HepG2 (cell line): Measurements from ENCODE around the gene DZANK1. TPM values are rescaled to one million over a fixed set of nuclear protein-coding genes. Genes with fewer than 3 reads are reported as not detected.

Source experiments
- BCL6 ChIP-seq: IDR thresholded peaks from 2 replicates; pipeline ENCODE4 v1.6.1; 2016; ENCODE audit warnings: missing genetic modification reagents, missing compliant biosample characterization
- HNF4G ChIP-seq, 2 experiments: sonication (generic) in 1 of 2; formaldehyde crosslinking in 1 of 2; IDR thresholded peaks; 2 replicates each; pipeline versions ENCODE4 v1.4.0 to v1.6.1; 2011 to 2020; ENCODE audit warnings: borderline replicate concordance in 2 of 2, low read depth in 2 of 2, mild to moderate bottlenecking in 2 of 2, low read length in 1 of 2, missing genetic modification reagents in 1 of 2, moderate library complexity in 1 of 2
- MYC ChIP-seq: sonication (generic); formaldehyde crosslinking; IDR thresholded peaks from 2 replicates; pipeline ENCODE4 v1.9.0; 2021; ENCODE audit warnings: missing genetic modification reagents, borderline replicate concordance
- ONECUT2 ChIP-seq: sonication (generic); formaldehyde crosslinking; IDR thresholded peaks from 2 replicates; pipeline ENCODE4 v1.4.0; 2020; ENCODE audit warnings: missing genetic modification reagents
- ZBTB7B ChIP-seq: sonication (generic); formaldehyde crosslinking; IDR thresholded peaks from 2 replicates; pipeline ENCODE4 v1.4.0; 2020; ENCODE audit warnings: missing genetic modification reagents
- ZC3H4 ChIP-seq: sonication (generic); formaldehyde crosslinking; IDR thresholded peaks from 2 replicates; pipeline ENCODE4 v1.4.0; 2020; ENCODE audit warnings: missing genetic modification reagents, borderline replicate concordance
- ZNF232 ChIP-seq: sonication (generic); formaldehyde crosslinking; IDR thresholded peaks from 2 replicates; pipeline ENCODE4 v1.4.0; 2020; ENCODE audit warnings: missing genetic modification reagents, borderline replicate concordance
- ZNF619 ChIP-seq: sonication (generic); formaldehyde crosslinking; IDR thresholded peaks from 2 replicates; pipeline ENCODE4 v1.4.0; 2020; ENCODE audit warnings: mild to moderate bottlenecking, missing genetic modification reagents
- polyA plus RNA-seq, 8 experiments: library from polyadenylated mRNA; depleted of rRNA in 3 of 8; stranded (reverse) in 7 of 8; unstranded in 1 of 8; fragments of >200 nt; fragmentation: Illumina TruSeq in 4 of 8; extraction: Trizol in 4 of 8; gene quantifications; 2 replicates each; pipeline versions ENCODE4 v1.2.1 to v1.2.3, GENCODE V29; 2011 to 2016; ENCODE audit warnings: low read depth in 4 of 8, missing spikeins in 1 of 8, mixed read lengths in 1 of 8; ENCODE audit not compliant: insufficient read depth in 1 of 8
- total RNA-seq, 5 experiments: library from RNA; depleted of rRNA; stranded (reverse); fragments of >200 nt; fragmentation: Illumina TruSeq; extraction: Trizol; gene quantifications; 2 replicates each; pipeline ENCODE4 v1.2.3, GENCODE V29; 2016; ENCODE audit warnings: low read depth in 1 of 5
- TF ChIP-seq, protein P1 (sequence below): sonication (generic); formaldehyde crosslinking; IDR thresholded peaks from 2 replicates; pipeline ENCODE4 v1.4.0; 2020; ENCODE audit warnings: missing genetic modification reagents
- TF ChIP-seq, protein P2 (sequence below), 2 experiments: fragments of 450-650 bp in 1 of 2; sonication (generic) in 1 of 2; formaldehyde crosslinking in 1 of 2; IDR thresholded peaks; 2 replicates each; pipeline versions ENCODE4 v1.6.1 to v1.8.0; 2016 to 2022; ENCODE audit warnings: antibody characterized with exemption in 1 of 2, mild to moderate bottlenecking in 1 of 2, missing genetic modification reagents in 1 of 2
- TF ChIP-seq, protein P3 (sequence below): sonication (generic); formaldehyde crosslinking; IDR thresholded peaks from 2 replicates; pipeline ENCODE4 v1.8.1; 2023; ENCODE audit warnings: missing genetic modification reagents, inconsistent platforms, borderline replicate concordance
- TF ChIP-seq, protein P4 (sequence below): sonication (generic); formaldehyde crosslinking; IDR thresholded peaks from 2 replicates; pipeline ENCODE4 v1.8.0; 2022; ENCODE audit warnings: mild to moderate bottlenecking, missing genetic modification reagents; ENCODE audit not compliant: insufficient replicate concordance

Gene DZANK1
- total and polyA plus RNA-seq, 2 of the 13 experiments (the other 11 are each of a cell fraction or from before 2014, with no cell fraction given): 1.6 to 3.2 TPM

DNA sequence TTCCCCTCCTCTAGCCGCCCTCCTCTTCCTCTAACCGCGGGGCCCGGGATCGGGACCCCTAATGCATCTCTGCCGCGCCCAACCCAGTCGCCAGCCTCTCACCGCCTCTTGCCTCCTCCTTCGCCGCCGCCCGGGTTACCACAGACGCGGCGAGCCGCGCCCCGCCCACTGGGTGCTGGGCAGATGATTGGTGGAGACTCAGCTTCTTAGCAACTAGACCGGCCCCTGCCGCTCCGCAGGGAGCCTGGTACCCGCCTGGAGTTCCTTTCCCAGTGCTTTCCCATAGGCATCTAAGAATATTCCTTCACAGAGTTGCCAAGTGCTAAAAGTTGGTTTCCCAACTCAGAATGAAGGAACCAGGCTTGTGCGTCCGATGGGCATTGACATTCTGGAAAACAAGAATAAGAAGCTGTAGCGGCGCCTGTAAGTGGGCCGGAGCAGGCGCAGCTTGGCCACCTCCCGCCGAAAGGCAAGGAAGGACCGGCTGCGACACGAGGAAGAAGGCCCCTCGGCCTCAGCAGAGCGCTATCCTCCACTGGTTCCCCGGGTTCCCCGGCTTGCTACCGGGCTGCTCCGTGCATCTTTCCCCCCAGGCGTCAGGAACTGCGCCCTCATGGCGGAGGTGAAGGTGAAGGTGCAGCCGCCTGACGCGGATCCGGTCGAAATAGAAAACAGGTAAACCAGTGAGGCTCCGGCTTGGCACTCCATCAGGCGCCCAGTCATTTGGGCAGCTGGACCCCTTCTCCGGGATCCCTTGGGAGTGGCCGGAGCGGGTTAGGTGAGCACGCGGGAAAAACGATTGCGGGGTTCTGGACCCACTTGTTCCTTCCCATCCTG, at the start of gene DZANK1, which contains the start of gene POLR3F (continued):
- TF ChIP-seq, protein P1, sequence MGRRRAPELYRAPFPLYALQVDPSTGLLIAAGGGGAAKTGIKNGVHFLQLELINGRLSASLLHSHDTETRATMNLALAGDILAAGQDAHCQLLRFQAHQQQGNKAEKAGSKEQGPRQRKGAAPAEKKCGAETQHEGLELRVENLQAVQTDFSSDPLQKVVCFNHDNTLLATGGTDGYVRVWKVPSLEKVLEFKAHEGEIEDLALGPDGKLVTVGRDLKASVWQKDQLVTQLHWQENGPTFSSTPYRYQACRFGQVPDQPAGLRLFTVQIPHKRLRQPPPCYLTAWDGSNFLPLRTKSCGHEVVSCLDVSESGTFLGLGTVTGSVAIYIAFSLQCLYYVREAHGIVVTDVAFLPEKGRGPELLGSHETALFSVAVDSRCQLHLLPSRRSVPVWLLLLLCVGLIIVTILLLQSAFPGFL: no peak
- peak; percentile 69 for TF ChIP-seq BCL6 (CRISPR knock-in tag)
- TF ChIP-seq, protein P2, sequence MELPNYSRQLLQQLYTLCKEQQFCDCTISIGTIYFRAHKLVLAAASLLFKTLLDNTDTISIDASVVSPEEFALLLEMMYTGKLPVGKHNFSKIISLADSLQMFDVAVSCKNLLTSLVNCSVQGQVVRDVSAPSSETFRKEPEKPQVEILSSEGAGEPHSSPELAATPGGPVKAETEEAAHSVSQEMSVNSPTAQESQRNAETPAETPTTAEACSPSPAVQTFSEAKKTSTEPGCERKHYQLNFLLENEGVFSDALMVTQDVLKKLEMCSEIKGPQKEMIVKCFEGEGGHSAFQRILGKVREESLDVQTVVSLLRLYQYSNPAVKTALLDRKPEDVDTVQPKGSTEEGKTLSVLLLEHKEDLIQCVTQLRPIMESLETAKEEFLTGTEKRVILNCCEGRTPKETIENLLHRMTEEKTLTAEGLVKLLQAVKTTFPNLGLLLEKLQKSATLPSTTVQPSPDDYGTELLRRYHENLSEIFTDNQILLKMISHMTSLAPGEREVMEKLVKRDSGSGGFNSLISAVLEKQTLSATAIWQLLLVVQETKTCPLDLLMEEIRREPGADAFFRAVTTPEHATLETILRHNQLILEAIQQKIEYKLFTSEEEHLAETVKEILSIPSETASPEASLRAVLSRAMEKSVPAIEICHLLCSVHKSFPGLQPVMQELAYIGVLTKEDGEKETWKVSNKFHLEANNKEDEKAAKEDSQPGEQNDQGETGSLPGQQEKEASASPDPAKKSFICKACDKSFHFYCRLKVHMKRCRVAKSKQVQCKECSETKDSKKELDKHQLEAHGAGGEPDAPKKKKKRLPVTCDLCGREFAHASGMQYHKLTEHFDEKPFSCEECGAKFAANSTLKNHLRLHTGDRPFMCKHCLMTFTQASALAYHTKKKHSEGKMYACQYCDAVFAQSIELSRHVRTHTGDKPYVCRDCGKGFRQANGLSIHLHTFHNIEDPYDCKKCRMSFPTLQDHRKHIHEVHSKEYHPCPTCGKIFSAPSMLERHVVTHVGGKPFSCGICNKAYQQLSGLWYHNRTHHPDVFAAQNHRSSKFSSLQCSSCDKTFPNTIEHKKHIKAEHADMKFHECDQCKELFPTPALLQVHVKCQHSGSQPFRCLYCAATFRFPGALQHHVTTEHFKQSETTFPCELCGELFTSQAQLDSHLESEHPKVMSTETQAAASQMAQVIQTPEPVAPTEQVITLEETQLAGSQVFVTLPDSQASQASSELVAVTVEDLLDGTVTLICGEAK (IDR thresholded peaks at IDR 0.05): no peak
- TF ChIP-seq, protein P2 (CRISPR knock-in tag; IDR thresholded peaks at IDR 0.05): peak; percentile 30; the same call in 1 of the 2 replicates
- TF ChIP-seq, protein P3, sequence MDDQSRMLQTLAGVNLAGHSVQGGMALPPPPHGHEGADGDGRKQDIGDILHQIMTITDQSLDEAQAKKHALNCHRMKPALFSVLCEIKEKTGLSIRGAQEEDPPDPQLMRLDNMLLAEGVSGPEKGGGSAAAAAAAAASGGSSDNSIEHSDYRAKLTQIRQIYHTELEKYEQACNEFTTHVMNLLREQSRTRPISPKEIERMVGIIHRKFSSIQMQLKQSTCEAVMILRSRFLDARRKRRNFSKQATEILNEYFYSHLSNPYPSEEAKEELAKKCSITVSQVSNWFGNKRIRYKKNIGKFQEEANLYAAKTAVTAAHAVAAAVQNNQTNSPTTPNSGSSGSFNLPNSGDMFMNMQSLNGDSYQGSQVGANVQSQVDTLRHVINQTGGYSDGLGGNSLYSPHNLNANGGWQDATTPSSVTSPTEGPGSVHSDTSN (CRISPR knock-in tag): peak; percentile 88
- TF ChIP-seq, protein P4, sequence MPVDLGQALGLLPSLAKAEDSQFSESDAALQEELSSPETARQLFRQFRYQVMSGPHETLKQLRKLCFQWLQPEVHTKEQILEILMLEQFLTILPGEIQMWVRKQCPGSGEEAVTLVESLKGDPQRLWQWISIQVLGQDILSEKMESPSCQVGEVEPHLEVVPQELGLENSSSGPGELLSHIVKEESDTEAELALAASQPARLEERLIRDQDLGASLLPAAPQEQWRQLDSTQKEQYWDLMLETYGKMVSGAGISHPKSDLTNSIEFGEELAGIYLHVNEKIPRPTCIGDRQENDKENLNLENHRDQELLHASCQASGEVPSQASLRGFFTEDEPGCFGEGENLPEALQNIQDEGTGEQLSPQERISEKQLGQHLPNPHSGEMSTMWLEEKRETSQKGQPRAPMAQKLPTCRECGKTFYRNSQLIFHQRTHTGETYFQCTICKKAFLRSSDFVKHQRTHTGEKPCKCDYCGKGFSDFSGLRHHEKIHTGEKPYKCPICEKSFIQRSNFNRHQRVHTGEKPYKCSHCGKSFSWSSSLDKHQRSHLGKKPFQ (CRISPR knock-in tag): no peak
- TF ChIP-seq ZNF232 (CRISPR knock-in tag): 0 out of 2 replicates have a peak, but pooled peaks have one; percentile 82
- TF ChIP-seq MYC (CRISPR knock-in tag): peak; percentile 91
- 0 out of 2 replicates have a peak, but pooled peaks have one; percentile 9 for TF ChIP-seq ZBTB7B (CRISPR knock-in tag)
- TF ChIP-seq ZC3H4 (CRISPR knock-in tag): no peak
- no peak for TF ChIP-seq HNF4G (IDR thresholded peaks at IDR 0.05; ENCODE audit: borderline replicate concordance, low read depth, low read length)
- TF ChIP-seq HNF4G (CRISPR knock-in tag; IDR thresholded peaks at IDR 0.05; ENCODE audit: borderline replicate concordance, low read depth): no peak
- peak; percentile 53 for TF ChIP-seq ONECUT2 (CRISPR knock-in tag)
- TF ChIP-seq ZNF619 (CRISPR knock-in tag): peak; percentile 20; the same call in 1 of the 2 replicates
